Endothelial cell of umbilical vein (primary cell): ENCODE results near the gene CCDC30. TPM values are rescaled to one million over a fixed set of nuclear protein-coding genes. Genes with fewer than 3 reads are reported as not detected.

Experiments
- BruUV-seq: library from RNA; stranded (reverse); fragments of 400-500 nt; replicated peaks from 2 replicates; lab custom pipeline; 2021; lab: Mats Ljungman, UMichigan
- CTCF ChIA-PET: fragments of 300-600, 350-600 bp; sonication (Branson Sonifier 250); formaldehyde crosslinking; loops from one replicate; lab custom pipeline; 2021; ENCODE audit warnings: antibody characterized with exemption, inconsistent platforms; lab: Charles Lee
- POLR2A ChIA-PET: fragments of 300-600, 350-600 bp; sonication (Branson Sonifier 250); formaldehyde crosslinking; loops from one replicate; lab custom pipeline; 2021; ENCODE audit warnings: antibody characterized with exemption, inconsistent platforms; lab: Charles Lee
- DNase-seq: peaks from one replicate; pipeline ENCODE4 v3.0.0-alpha.2; 2011; ENCODE audit warnings: low read depth, low spot score
- FAIRE-seq: peaks from 2 replicates; lab custom pipeline; 2011; peaks lifted over from hg19 to GRCh38; lab: Jason Lieb, UNC
- H2AFZ ChIP-seq: 2 replicates; pipeline ENCODE4 v1.6.0; 2012; ENCODE audit warnings: low read depth, low read length, control low read depth, inconsistent platforms
- H3K27ac ChIP-seq: 2 replicates; pipeline ENCODE4 v1.5.1; 2011; ENCODE audit warnings: low read depth, mild to moderate bottlenecking, control low read depth, low read length, moderate library complexity; ENCODE audit not compliant: insufficient read depth
- H3K27me3 ChIP-seq, 2 experiments: 2 replicates each; pipeline versions ENCODE4 v1.6.0 to v1.6.1; 2011; ENCODE audit warnings: low read length in 2 of 2, mixed read lengths in 1 of 2; ENCODE audit not compliant: control insufficient read depth in 2 of 2, insufficient read depth in 2 of 2
- H3K36me3 ChIP-seq, 2 experiments: 2 replicates in 1 of 2; 3 replicates in 1 of 2; pipeline ENCODE4 v1.5.1; 2011; ENCODE audit warnings: low read length in 2 of 2, mild to moderate bottlenecking in 1 of 2, moderate library complexity in 1 of 2; ENCODE audit not compliant: control insufficient read depth in 2 of 2, insufficient read depth in 2 of 2; ENCODE audit errors: extremely low read depth in 1 of 2
- H3K4me1 ChIP-seq: 3 replicates; pipeline ENCODE4 v1.5.1; 2011; ENCODE audit warnings: mild to moderate bottlenecking, low read length; ENCODE audit not compliant: control insufficient read depth, insufficient read depth; ENCODE audit errors: extremely low read depth
- H3K4me2 ChIP-seq: 2 replicates; pipeline ENCODE4 v1.6.1; 2011; ENCODE audit warnings: low read length, control low read depth, mixed read lengths; ENCODE audit not compliant: insufficient read depth
- H3K4me3 ChIP-seq, 3 experiments: fragments of 200-600 bp in 1 of 3; sonication (generic), shearing (Covaris generic) in 1 of 3; replicated peaks in 1 of 3; 2 replicates each; pipeline ENCODE4 v1.5.1; 2011 to 2016; ENCODE audit warnings: control low read depth in 3 of 3, low read length in 3 of 3, mild to moderate bottlenecking in 2 of 3, inconsistent platforms in 1 of 3, low read depth in 1 of 3, moderate library complexity in 1 of 3; ENCODE audit not compliant: insufficient read depth in 1 of 3
- H3K79me2 ChIP-seq: 2 replicates; pipeline ENCODE4 v1.6.0; 2012; ENCODE audit warnings: low read length, inconsistent platforms; ENCODE audit not compliant: control insufficient read depth, insufficient read depth
- H3K9ac ChIP-seq: replicated peaks from 2 replicates; pipeline ENCODE3; 2011; ENCODE audit warnings: low read length, control low read depth; ENCODE audit not compliant: insufficient read depth; ENCODE audit errors: extremely low read depth
- H3K9me1 ChIP-seq: replicated peaks from 3 replicates; pipeline ENCODE4 v1.6.0; 2011; ENCODE audit warnings: mild to moderate bottlenecking, low read length; ENCODE audit not compliant: control insufficient read depth, insufficient read depth; ENCODE audit errors: extremely low read depth
- H3K9me3 ChIP-seq: replicated peaks from 2 replicates; pipeline ENCODE4 v1.5.1; 2012; ENCODE audit warnings: low read length, inconsistent platforms; ENCODE audit not compliant: control insufficient read depth, insufficient read depth
- H4K20me1 ChIP-seq: replicated peaks from 2 replicates; pipeline ENCODE3; 2011; ENCODE audit warnings: mild to moderate bottlenecking, low read length; ENCODE audit not compliant: control insufficient read depth, insufficient read depth; ENCODE audit errors: extremely low read depth
- EZH2 ChIP-seq: IDR thresholded peaks from 2 replicates; pipeline ENCODE4 v1.6.1; 2012; ENCODE audit warnings: borderline replicate concordance, low read depth, mild to moderate bottlenecking, moderate library complexity, low read length, inconsistent platforms; ENCODE audit not compliant: severe bottlenecking
- FOS ChIP-seq: IDR thresholded peaks from 2 replicates; pipeline ENCODE4 v1.6.1; 2011; ENCODE audit warnings: mild to moderate bottlenecking, low read length, moderate library complexity, borderline replicate concordance; ENCODE audit not compliant: insufficient read depth
- GATA2 ChIP-seq: IDR thresholded peaks from 2 replicates; pipeline ENCODE4 v1.7.0; 2011; ENCODE audit warnings: low read depth, mild to moderate bottlenecking, moderate library complexity, mixed read lengths, low read length; ENCODE audit not compliant: insufficient read length, insufficient read depth
- JUN ChIP-seq: IDR thresholded peaks from 2 replicates; pipeline ENCODE4 v1.6.1; 2011; ENCODE audit warnings: borderline replicate concordance, low read depth; ENCODE audit not compliant: insufficient read length, insufficient read depth
- MYC ChIP-seq: IDR thresholded peaks from one replicate; pipeline ENCODE4 v1.6.1; 2011; ENCODE audit warnings: mild to moderate bottlenecking, low read depth, low read length
- POLR2A ChIP-seq: IDR thresholded peaks from 2 replicates; pipeline ENCODE4 v1.6.1; 2012; ENCODE audit warnings: low read depth, mild to moderate bottlenecking, control low read depth, low read length
- POLR2AphosphoS5 ChIP-seq: IDR thresholded peaks from 2 replicates; pipeline ENCODE4 v1.6.1; 2012; ENCODE audit warnings: low read depth, mild to moderate bottlenecking, control low read depth, low read length, moderate library complexity; ENCODE audit not compliant: insufficient read depth
- dilution Hi-C: fragments of 300-500 bp; cut with MboI; formaldehyde crosslinking; loops from one replicate; pipeline ENCODE4 v1.15.0; 2019; ENCODE audit warnings: low sequenced_read_pairs; ENCODE audit not compliant: extremely low pct_ligation_motif_present
- intact Hi-C: fragments of 100-400 bp; cut with micrococcal nuclease; formaldehyde crosslinking; loops from one replicate; pipeline ENCODE4 v1.10.0; 2022
- polyA plus RNA-seq, 4 experiments: library from polyadenylated mRNA; depleted of rRNA in 3 of 4; stranded (reverse) in 3 of 4; unstranded in 1 of 4; fragments of >200 nt; gene quantifications; 2 replicates each; pipeline versions ENCODE4 v1.2.1 to v1.2.3, GENCODE V29; 2011 to 2012; ENCODE audit warnings: missing spikeins in 1 of 4
- total RNA-seq: library from RNA; stranded (reverse); gene quantifications from 2 replicates; pipeline ENCODE4 v1.2.3, GENCODE V29; 2021
- TF ChIP-seq, protein P1 (sequence below): IDR thresholded peaks from 2 replicates; pipeline ENCODE4 v1.6.1; 2011; ENCODE audit not compliant: insufficient read depth, insufficient read length
- TF ChIP-seq, protein P2 (sequence below), 2 donors: IDR thresholded peaks; 1 replicate in 1 of 2; 2 replicates in 1 of 2; pipeline ENCODE4 v1.5.1; 2011; ENCODE audit warnings: low read length in 2 of 2, mild to moderate bottlenecking in 2 of 2, moderate library complexity in 2 of 2, control low read depth in 1 of 2, inconsistent platforms in 1 of 2, low read depth in 1 of 2; ENCODE audit not compliant: insufficient read depth in 1 of 2; ENCODE audit errors: extremely low read depth in 1 of 2

Gene CCDC30
- total and polyA plus RNA-seq, 2 donors (not counting 3 experiments of a cell fraction or from before 2014, with no cell fraction given) = 0.19 to 2.9 TPM

DNA sequence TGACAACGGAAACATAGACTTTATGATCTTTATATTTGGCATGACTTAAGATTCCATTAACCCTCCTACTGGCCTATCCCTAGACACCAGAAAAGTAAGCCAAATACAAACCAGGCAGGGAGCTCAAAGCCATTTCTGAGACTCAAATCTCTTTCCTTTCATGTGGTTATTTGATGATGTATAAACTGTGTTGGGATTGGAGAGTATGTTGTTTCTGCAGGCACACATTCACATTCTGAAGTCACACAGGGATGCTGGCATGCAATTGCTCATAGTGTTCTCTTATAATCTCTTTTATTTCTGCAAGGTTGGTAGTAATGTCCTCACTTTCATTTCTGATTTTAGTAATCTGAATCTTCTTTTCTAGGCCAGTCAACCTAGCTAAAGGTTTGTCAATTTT, 13.0 kb upstream of the CCDC30 start:
- Histone ChIP-seq H3K36me3 (no peaks in the 10 kb centered on the region), H3K9ac (no peak overlapping the region), H3K27me3 (no peaks in the 10 kb centered on the region), H3K79me2 (no peaks in the 10 kb centered on the region), H4K20me1 (no peaks in the 10 kb centered on the region), H3K4me3 (no peak overlapping the region), H3K4me1 (no peaks in the 10 kb centered on the region), H3K9me3 (no peaks in the 10 kb centered on the region), H3K9me1 (no peaks in the 10 kb centered on the region), H2AFZ (no peak overlapping the region), H3K27ac (no peak overlapping the region), H3K4me2 (no peak overlapping the region)
- no peak for DNase-seq
- no peak for FAIRE-seq
- POLR2A ChIA-PET = no interaction called here
- CTCF ChIA-PET = interaction anchor here (1.1 kb wide), 1 partner anchor 46 kb away, joined by 3 read pairs; no protein-coding TSS in a partner anchor
- TF ChIP-seq JUN (no peak), EZH2 (no peak), POLR2AphosphoS5 (no peak), POLR2A (no peak), GATA2 (no peak), FOS (no peak), MYC (no peak)
- TF ChIP-seq, protein P1, sequence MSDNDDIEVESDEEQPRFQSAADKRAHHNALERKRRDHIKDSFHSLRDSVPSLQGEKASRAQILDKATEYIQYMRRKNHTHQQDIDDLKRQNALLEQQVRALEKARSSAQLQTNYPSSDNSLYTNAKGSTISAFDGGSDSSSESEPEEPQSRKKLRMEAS = no peak
- TF ChIP-seq, protein P2, sequence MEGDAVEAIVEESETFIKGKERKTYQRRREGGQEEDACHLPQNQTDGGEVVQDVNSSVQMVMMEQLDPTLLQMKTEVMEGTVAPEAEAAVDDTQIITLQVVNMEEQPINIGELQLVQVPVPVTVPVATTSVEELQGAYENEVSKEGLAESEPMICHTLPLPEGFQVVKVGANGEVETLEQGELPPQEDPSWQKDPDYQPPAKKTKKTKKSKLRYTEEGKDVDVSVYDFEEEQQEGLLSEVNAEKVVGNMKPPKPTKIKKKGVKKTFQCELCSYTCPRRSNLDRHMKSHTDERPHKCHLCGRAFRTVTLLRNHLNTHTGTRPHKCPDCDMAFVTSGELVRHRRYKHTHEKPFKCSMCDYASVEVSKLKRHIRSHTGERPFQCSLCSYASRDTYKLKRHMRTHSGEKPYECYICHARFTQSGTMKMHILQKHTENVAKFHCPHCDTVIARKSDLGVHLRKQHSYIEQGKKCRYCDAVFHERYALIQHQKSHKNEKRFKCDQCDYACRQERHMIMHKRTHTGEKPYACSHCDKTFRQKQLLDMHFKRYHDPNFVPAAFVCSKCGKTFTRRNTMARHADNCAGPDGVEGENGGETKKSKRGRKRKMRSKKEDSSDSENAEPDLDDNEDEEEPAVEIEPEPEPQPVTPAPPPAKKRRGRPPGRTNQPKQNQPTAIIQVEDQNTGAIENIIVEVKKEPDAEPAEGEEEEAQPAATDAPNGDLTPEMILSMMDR (IDR thresholded peaks at IDR 0.05; ENCODE audit: extremely low read depth in 1 of 2, insufficient read depth in 1 of 2, low read depth in 1 of 2, low read length in 2 of 2) = no peak
- BruUV-seq = no TSS peak
- dilution Hi-C loops = no loop called here
- intact Hi-C loops = no loop called here
